ENCODE data around the gene TLCD3A. TPM values are rescaled to one million over a fixed set of nuclear protein-coding genes. Genes with fewer than 3 reads are reported as not detected.

Gene TLCD3A
- total and polyA plus RNA-seq, 9 of the 15 experiments (the other 6 are each of a cell fraction or from before 2014, with no cell fraction given) = 1.3 to 13.5 (median 7.3) TPM

- FAIRE-seq = no peak
- Histone ChIP-seq H3K9ac (ENCODE audit: insufficient read depth in 1 of 2, low read depth in 2 of 2, low read length in 2 of 2) (no peak overlapping the region), H2AFZ (ENCODE audit: low read depth, low read length) (no peak overlapping the region), H3K4me3 (no peak overlapping the region; the same call in 1 of the 2 replicates), H3K79me2 (ENCODE audit: control insufficient read depth, insufficient read depth, low read length) (peaks cover 56% of the 10 kb centered on the region), H4K20me1 (replicated peaks; ENCODE audit: control insufficient read depth, insufficient read depth, low read length) (no peaks in the 10 kb centered on the region), H3K9me1 (ENCODE audit: control insufficient read depth, insufficient read depth, low read length) (no peaks in the 10 kb centered on the region), H3K9me3 (replicated peaks; ENCODE audit: control insufficient read depth, insufficient read depth, low read depth, low read length) (no peaks in the 10 kb centered on the region), H3K4me1 (replicated peaks in 1 of 2; ENCODE audit: control insufficient read depth in 2 of 2, insufficient read depth in 2 of 2, low read length in 2 of 2) (peaks cover 4 to 9% of the 10 kb centered on the region in 2 experiments; a peak in 3 of 5 replicates), H3K36me3 (ENCODE audit: control insufficient read depth, insufficient read depth, low read length) (peaks cover 52% of the 10 kb centered on the region; the same call in 2 of the 3 replicates), H3K27me3 (ENCODE audit: control insufficient read depth in 2 of 2, insufficient read depth in 2 of 2, low read length in 2 of 2) (no peaks in the 10 kb centered on the region), H3K4me2 (ENCODE audit: insufficient read depth, low read length) (peak overlapping the region; percentile 17; the same call in 1 of the 2 replicates), H3K27ac (ENCODE audit: extremely low read depth, low read depth, low read length) (no peak overlapping the region)
- in situ Hi-C loops (cut with MboI) (no loop called here), intact Hi-C loops (cut with micrococcal nuclease) (no loop called here)
- DNase-seq (ENCODE audit: extremely low read depth in 1 of 4, low spot score in 3 of 4) = no peak
- TF ChIP-seq ILK (tag; IDR thresholded peaks at IDR 0.05; ENCODE audit: borderline replicate concordance, low read depth) (no peak), JUND (IDR thresholded peaks at IDR 0.05; ENCODE audit: borderline replicate concordance, low read depth, low read length) (no peak), JUND (tag; IDR thresholded peaks at IDR 0.05; ENCODE audit: borderline replicate concordance, low read depth, low read length) (no peak), ATF2 (CRISPR knock-in tag; IDR thresholded peaks at IDR 0.05) (no peak), NBN (IDR thresholded peaks at IDR 0.05; ENCODE audit: low read depth) (no peak), CHCHD3 (CRISPR knock-in tag; IDR thresholded peaks at IDR 0.05) (no peak), AFF1 (IDR thresholded peaks at IDR 0.05; ENCODE audit: low read depth in 1 of 2, partially characterized antibody in 2 of 2) (no peak), SRSF9 (IDR thresholded peaks at IDR 0.05; ENCODE audit: borderline replicate concordance, low read depth, low read length) (no peak), ZNF764 (CRISPR knock-in tag; IDR thresholded peaks at IDR 0.05; ENCODE audit: low read depth) (no peak), IRF2 (CRISPR knock-in tag; IDR thresholded peaks at IDR 0.05) (no peak), TBL1XR1 (IDR thresholded peaks at IDR 0.05; ENCODE audit: low read length in 2 of 2) (no peak), ZNF232 (CRISPR knock-in tag; IDR thresholded peaks at IDR 0.05) (no peak), ZNF354B (CRISPR knock-in tag; IDR thresholded peaks at IDR 0.05) (no peak), NR1H2 (CRISPR knock-in tag; IDR thresholded peaks at IDR 0.05) (no peak), L3MBTL2 (IDR thresholded peaks at IDR 0.05) (no peak), MECOM (CRISPR knock-in tag; IDR thresholded peaks at IDR 0.05) (no peak), PHF20 (IDR thresholded peaks at IDR 0.05; ENCODE audit: partially characterized antibody) (no peak)
- WGBS (ENCODE audit: insufficient coverage, low coverage, missing lambda C conversion rate) = 63% methylated on average over 3 of the region's 3 CpGs
- POLR2A ChIA-PET = interaction anchor here (0.6 kb wide), 1 partner anchor 10 kb away, joined by 3 read pairs; no protein-coding TSS in a partner anchor
- CTCF ChIA-PET (ENCODE audit: low intra/inter-chr PET ratio) = interaction anchor here (0.9 kb wide), 1 partner anchor 11 kb away, joined by 6 read pairs; no protein-coding TSS in a partner anchor
- no TSS peak for BruUV-seq (replicated peaks)
- ATAC-seq = no peak
These were observed 51.7 kb downstream of the TLCD3A start for GRCh38 chr17:784143-784542.

Data from K562 (cell line).